Left colon (tissue), 2 donors: ENCODE data around the gene ERBB4. TPM values are rescaled to one million over a fixed set of nuclear protein-coding genes. Genes with fewer than 3 reads are reported as not detected.

ENCODE experiments used
- ATAC-seq: fragments of 200-7000 bp; cut with Tn5 transposase; one replicate; pipeline ENCODE4 v1.9.1; 2020; ENCODE audit warnings: mild to moderate bottlenecking, moderate library complexity
- DNase-seq, 2 donors: peaks; one replicate each; pipeline ENCODE4 v3.0.0-alpha.2; 2020
- intact Hi-C, 2 donors: fragments of 100-400 bp; cut with DNase I in 1 of 2; cut with micrococcal nuclease in 1 of 2; formaldehyde crosslinking; loops; one replicate each; pipeline versions ENCODE4 v1.11.2 to v1.14.0; 2022; cut with DNase I, micrococcal nuclease
- total RNA-seq, 2 donors: library from RNA; stranded (reverse); fragmentation: NEBNext Ultra II Directional; extraction: Animal tissue kit (Norgen Biotek cat#: 25700); gene quantifications; one replicate each; pipeline ENCODE4 v1.2.1, GENCODE V29; 2021
- donor health status: DM: no; HTN: no; CAD: no.
- donor health status: DM: yes; HTN: yes; CAD: no.

The ERBB4 gene
- total RNA-seq, 2 donors from 2014 or later: 0.18 to 0.70 TPM

DNA sequence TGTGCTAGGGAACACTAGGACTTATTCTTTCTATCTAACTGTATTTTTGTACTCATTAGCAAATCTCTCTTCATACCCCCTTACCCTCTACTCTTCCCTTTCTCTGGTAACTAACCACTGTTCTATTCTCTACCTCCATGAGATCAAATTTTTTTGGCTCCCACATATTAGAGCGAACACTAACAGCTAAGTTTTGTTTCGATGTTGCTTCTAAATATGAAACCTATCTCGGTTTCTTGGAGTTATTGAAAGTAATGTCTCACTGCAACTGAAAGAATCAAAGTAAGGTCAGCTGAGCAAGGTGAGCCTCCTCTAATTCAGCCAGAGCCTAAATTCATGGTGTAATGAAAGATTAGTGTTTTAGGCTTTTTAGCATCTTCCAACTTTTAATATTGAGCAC is 1024.6 kb downstream of the ERBB4 start:
- DNase-seq (no peak), ATAC-seq (no peak)
- intact Hi-C loops: no loop called here

DNA sequence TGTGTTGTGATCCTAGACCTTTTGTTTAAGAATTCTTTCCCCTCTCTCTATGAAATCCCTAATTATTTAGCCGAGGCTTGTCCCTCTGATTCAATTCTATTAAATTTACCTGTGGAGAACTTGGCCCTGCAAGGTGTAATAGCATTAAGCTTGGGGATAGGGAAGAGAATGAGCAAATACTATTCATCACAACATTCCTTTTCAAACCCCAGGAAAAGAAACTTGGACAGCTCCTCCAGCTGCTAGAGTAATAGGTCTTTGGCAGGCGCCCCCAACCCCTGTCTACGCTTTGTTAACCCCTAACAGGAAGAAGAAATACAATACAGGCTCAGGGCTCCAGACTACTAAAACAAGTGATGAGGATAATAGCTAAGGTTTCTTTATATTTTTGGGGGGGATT is 1025.2 kb downstream of the ERBB4 start:
- intact Hi-C loops: no loop called here
- ATAC-seq: no peak
- DNase-seq: no peak

DNA sequence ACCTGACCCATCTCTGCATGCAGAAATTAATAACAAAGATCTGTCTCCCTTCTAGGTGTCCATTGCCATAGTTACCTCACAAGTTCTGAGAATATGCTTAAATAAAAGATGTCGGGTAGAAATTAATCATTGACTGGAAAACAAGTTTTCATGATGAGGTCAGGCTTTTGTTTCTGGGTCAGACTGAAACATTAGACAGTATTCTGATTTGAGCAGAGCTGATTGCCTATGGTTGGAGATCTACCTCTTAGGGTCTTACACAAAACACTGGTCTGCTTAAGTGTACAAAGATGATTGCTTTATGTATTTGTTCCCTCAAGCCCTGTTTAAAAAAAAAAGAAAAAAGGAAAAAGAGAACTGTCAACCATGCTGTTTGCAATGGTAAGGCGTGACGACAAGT is 1025.8 kb downstream of the ERBB4 start:
- ATAC-seq (no peak), DNase-seq (no peak)
- intact Hi-C loops: no loop called here

DNA sequence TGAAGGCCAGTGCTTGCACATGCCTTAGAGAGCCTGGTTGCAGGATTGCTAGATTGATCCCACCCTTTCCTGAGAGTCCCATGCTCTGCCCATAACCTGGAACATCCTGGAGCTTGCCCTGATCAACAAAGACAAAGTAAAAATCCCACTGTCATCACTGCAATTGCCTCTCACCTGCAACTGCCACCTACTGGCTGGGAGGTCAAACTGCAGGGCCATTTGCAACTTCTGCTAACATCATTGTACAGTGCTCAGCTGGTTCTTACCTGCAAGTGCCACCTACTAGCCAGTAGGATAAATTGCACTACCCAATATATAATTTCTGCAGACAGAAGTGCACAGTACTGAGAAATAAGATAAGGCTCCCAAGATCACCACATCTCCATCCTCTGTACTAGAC is 1034.7 kb downstream of the ERBB4 start:
- intact Hi-C loops: no loop called here
- no peak for DNase-seq
- ATAC-seq: no peak

DNA sequence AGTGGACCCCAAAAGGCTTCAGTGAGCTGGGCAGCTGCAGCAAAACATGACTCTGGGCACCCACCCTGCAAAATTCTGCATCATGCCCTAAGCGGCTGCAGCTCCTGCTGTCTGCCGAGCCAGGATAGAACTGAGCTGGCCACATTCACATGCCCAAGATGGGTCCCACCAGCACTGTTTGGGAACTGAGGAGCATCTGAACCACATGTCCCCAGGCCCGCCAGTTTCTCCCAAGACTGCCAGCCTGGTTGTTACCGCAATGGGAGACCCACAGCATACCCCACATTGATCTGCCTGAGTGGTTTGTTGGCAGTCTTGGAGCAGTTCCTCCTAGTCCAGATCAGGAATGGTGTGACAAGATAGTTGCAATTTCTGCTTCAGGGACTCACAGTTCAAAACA is 1035.4 kb downstream of the ERBB4 start:
- no peak for DNase-seq
- intact Hi-C loops: no loop called here
- ATAC-seq: no peak

DNA sequence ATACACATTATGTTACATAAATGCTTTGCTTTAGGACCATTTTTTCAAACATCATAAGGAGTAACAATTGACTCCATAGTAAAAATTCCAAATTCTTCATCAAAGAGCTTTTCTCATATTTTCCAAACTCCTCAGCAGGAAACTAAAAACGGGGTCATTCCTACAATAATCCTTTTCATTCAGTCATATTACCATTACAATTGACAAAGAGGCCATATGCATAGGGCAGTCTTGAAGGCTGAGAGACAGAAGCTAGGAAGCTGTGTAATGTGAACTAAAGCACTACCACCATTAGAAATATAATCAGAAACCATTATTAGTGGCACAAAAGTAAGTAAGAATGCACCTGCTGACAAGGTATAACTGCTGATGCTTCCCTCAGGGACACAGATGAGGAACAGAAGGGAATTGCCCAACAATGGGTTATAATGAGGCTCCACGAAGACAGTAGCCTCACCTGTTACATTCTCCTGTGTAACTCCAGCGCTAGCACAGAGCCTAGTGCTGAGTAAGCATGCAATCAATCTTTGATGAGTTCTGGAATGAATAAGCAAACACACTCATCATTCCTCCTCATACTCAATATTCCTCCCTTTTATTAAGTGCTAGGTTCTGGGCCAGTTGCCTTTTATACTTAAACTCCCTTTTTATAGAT is 1039.9 kb downstream of the ERBB4 start:
- DNase-seq: no peak
- intact Hi-C loops: no loop called here
- ATAC-seq: no peak

DNA sequence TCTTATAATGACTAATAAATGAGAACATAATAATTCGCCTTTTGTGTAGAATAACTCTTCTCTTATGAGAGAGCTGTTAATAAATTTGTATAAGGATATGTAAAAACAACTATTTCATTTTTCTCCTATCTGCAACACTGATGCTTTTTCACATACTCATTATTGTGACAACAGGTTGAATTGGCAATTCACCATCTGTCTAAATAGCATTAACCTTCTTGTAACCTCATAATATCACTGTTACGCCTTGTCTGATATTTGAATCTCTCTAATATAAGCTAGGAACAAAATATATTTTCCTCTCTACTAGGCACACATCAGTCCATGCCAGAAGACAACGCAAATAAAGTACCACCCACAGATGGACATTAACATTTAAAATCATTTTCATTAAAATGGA is 1043.3 kb downstream of the ERBB4 start:
- no peak for ATAC-seq
- intact Hi-C loops: no loop called here
- no peak for DNase-seq

DNA sequence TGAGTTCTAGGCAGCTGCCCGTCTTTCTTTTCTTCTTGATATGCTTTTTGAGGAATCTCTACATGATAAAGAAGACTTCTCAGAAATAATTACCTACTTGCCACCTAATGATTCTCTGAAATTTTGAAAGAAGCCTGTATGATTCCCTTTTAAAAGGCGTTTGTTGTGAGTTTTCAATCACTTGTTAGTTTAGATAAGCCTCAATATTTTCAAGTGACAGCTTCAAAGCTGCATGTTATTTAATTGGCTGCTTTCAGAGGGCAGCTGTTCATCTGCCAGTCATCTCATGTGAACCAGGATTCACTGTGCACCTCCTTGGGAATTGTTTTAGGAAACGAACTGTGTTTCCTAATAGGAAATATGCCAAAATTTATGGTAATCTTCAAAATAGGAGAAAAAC is 1044.1 kb downstream of the ERBB4 start:
- ATAC-seq (no peak), DNase-seq (no peak)
- intact Hi-C loops: no loop called here

DNA sequence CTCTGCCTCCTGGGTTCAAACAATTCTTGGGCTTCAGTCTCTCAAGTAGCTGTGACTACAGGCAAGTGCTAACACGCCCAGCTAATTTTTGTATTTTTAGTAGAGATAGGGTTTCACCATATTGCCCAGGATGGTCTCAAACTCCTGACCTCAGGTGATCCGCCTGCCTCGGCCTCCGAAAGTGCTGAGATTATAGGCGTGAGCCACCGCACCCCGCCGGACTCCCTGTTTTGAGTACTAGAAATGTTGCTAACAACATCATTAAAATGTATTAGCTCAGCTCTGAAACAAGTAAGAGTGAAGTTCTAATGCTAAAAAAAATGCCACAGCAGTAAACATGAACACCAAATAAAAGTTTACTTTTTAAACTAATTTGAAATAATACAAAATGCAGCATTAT is 1044.5 kb downstream of the ERBB4 start:
- intact Hi-C loops: no loop called here
- DNase-seq (no peak), ATAC-seq (no peak)

DNA sequence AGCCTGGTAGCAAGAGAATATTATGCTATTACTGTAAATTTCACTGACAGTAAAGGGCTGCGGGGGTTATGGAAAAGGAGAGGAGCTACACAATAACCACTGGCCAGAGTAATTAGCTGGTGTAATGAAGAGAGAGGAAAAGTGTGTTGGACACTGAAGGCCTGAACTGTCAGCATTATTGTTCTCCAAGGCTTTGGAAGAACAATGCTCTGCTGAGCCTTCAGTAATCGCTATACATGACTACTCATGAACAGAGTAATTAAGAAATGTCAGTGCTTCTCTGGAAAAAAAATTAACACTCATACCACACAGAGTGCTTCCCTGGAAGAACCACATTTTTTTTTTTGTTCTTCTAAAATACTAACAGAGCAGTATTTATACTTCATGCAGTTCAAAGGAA is 1050.9 kb downstream of the ERBB4 start:
- no peak for DNase-seq
- intact Hi-C loops: no loop called here

DNA sequence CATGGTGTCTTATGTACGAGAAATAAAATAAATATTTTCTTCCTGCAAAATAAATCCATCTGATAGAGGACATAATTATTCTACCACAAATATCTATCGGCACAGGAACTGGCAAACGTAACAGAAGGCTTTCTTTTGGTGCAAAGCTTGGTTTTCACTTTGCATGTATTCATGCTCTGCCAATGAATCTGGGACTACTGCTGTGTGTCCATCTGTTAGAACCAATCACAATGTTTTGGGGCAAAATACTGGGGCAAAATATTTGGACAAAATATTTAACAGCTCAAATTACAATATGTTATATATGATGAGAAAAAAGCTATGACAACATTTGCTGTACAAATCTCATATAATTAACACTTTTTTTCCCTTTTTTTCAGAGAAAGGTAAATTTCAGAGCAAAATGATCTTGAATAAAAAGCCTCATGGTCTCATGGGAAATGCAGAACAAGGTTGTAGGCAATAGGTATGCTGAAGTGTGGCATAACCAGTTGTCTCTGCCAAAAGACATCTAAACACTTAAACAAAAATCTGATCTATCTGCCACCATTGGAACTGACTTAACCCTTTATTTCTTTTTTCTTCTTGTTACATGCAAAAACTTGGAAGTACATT is 1059.0 kb downstream of the ERBB4 start:
- DNase-seq (no peak), ATAC-seq (no peak)
- intact Hi-C loops: no loop called here

More for the DNA sequence above, 1050.9 kb downstream of the ERBB4 start:
- no peak for ATAC-seq

DNA sequence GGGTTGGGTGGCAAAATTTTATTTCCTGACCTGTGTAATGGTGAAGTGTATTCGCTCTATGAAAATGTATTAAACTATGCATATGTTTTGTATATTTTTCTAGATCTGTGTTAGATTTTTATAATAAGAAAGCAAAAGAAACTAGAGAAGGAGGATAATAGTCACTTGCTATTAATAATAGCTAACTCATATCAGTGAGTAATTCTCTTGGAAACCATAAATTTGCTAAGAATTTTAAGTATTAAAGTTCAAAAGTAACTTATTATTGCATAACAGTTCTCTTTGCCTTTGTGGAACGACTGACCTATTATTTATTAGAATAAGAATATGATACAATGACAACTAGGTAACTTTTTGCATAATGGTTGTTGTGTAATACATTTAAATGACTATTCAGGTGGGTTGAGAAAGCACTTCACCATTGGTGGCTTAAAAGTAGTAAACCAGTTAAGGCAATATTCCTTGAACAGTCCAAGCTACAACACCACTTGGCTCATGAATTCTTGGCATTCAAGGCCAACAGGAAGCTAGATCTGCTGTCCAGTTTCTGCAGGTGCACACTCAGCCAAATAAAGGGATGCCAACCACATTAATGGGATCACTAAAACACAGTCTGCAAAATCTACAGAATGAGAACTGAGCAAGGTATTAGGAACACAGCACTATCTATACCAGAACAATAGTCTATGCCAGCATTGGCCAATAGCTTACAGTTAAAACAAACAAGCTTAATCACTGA is 1060.9 kb downstream of the ERBB4 start:
- ATAC-seq (no peak), DNase-seq (no peak)
- intact Hi-C loops: no loop called here

DNA sequence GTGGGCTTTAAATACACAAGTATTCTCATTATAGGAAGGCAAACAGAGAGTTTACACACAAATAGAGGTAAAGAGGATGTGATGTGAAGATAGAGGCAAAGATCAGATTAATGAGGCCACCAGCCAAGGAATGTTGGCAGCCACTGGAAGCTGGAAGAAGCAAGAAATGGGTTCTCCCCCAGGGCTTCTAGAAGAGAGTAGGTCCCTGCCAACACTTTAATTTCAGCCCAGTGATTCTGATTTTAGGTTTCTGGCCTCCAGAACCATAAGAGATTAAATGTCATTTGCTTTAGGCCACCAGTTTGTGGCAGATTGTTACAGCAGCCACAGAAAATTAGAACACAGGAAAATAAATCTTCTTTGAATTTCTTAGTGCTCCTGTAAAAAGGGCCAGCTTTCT is 1065.5 kb downstream of the ERBB4 start:
- ATAC-seq: no peak
- DNase-seq: no peak
- intact Hi-C loops: no loop called here

DNA sequence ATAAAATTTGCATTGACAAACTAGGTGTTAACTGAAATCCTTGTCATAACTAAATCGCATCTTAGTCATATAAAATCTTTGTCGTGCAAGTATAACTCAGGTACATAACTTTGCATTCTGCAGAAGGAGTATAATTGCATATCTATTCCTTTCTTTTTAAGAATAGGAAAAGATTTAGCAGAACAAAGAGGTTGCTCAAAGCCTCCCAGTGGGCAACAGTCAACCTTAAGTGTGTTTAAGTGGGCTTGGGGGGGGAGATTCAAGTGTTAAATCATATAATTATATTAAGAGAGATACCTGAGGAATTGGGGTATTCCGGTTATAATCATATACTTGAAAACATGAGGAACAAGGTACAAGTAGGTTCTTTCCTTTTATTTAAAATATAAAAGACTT is 1068.9 kb downstream of the ERBB4 start:
- intact Hi-C loops: no loop called here
- no peak for DNase-seq
- ATAC-seq: no peak

DNA sequence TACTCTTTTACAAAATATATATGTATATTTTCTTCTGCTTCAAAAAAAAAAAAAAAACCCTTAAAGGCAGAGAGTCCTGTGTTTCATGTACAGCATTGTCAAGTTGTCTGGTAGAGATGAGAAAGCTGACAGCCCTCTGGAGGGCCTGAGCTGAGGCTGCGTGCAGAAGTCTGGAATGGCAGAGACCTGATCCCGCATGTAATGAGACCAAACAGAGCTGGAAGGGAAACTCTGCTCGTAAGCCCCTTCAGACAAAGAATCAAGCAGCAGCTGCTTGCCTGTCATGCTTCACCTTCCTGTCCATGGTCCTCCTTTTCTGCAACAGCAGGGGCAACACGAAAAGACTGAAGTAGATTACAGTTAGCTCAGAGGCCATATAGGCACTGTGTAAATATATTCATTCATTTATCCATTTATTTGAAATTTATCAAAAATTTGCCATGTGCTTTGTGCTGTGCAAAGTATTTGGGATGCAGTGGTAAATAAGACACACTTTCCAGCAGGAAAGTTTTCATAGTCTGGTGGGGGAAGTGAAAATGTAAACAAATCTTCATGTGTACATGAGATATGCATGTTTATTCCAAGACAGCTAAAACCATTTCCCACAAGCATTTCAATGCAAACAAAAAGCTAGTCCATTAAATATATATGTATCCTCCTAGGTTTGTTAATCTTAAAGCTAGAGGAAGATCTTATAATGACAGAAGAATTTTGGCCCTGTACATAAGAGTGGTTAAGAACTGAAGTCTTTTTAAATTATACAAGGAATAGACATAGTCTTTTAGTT is 1069.5 kb downstream of the ERBB4 start:
- ATAC-seq (no peak), DNase-seq (no peak)
- intact Hi-C loops: no loop called here

DNA sequence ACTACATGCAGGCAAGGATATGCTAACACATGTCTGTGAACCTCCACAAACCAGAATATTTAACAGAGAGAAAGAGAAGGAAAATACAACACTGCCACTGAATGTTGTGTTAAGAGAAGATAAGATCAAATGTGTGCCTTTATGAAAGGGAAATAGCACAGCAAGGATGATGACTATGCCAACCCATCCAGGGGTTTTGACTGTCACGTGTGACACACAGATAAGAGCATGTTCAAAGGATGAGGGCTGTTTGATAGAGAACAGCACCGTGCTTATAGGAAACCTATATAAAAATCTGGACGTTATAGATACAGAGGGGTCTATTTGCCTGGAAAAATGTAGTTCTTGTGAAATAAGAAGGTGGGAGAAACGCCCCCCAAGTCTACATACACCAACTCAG is 1070.4 kb downstream of the ERBB4 start:
- intact Hi-C loops: no loop called here
- DNase-seq (no peak), ATAC-seq (no peak)

DNA sequence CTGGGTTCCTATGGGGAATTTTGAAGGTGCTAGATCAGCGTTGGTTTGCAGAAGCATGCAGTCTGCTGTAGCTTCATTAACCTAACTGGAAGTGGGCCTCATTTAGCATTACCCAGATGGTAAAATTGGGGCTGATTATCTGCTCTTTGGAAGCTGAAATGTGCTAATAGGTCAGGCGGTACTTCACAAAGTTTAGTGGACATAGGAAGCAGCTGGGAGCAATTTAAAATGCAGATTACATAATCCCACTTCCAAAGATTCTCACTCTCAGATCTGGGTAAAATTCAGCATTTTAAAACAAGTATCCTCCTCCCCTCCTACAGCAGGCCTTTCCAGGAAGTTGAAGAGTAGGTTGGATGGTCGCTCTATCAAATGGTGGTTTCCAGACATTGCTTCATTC is 1075.2 kb downstream of the ERBB4 start:
- DNase-seq: no peak
- intact Hi-C loops: no loop called here

DNA sequence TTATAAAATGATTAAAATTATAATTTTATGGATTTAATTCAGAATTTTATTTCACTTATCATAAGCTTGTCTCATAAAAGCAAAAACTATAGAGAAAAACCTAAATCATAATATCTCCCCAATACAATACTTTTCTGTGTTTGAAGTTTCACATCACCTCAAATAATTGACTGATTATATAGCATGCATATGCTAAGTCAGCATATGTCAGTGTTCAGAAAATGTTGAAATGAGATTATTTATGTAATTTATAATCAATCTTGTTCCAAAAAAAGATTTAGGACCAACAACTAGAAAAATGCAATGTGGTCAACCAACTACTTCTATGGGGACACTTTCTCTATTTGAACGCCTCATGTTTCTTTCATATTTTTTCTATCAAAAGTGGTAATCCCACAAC is 1079.6 kb downstream of the ERBB4 start:
- ATAC-seq (no peak), DNase-seq (no peak)
- intact Hi-C loops: loop anchor here in 1 of 2 donors (5.0 kb wide), 1 partner anchor 1108 kb away; no protein-coding TSS in a partner anchor

More for the DNA sequence above, 1075.2 kb downstream of the ERBB4 start:
- ATAC-seq: no peak

DNA sequence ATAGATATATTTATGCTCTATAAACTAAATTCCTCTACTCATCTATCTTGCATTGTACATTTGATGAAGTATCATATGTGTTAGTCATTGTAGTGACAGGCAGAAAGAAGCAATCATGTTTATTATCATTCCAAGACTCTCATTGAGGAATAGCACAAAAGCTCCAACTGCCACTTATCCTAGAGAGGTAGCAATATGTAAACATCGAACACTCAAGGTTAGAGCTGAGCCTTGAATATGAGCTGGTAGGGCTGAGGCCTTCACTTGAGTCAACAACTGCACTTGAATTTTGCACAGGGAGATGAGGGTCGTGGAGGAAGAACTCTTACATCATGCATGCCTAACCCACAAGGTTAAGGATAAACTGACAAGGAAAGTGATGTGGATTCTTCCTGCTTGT is 1081.3 kb downstream of the ERBB4 start:
- DNase-seq (no peak), ATAC-seq (no peak)
- intact Hi-C loops: loop anchor here in 1 of 2 donors (5.0 kb wide), 1 partner anchor 1110 kb away; no protein-coding TSS in a partner anchor
